Body of pancreas (tissue), 4 donors: ENCODE data around the gene ACACA. TPM values are rescaled to one million over a fixed set of nuclear protein-coding genes. Genes with fewer than 3 reads are reported as not detected.
A peak's percentile ranks its signal among the peaks of the same experiment; 100 is the strongest.
"Not testable (repeated sequence)": the region's sequence is repeated elsewhere in the genome, so short reads cannot be mapped to it uniquely, and the experiment has no call there.

Source experiments
- ATAC-seq: fragments of 150-250 bp; one replicate; pipeline ENCODE4 v1.9.1; 2016
- DNase-seq, 4 donors: peaks; one replicate each; pipeline ENCODE4 v3.0.0-alpha.2; 2019
- H3K27ac ChIP-seq, 4 donors: fragments of 200-600 bp; sonication (generic); 1 replicate in 3 of 4; 2 replicates in 1 of 4; pipeline versions ENCODE4 v1.5.1 to v1.6.1; 2016 to 2019; ENCODE audit warnings: mild to moderate bottlenecking in 1 of 4, mixed read lengths in 1 of 4, moderate library complexity in 1 of 4
- H3K27me3 ChIP-seq, 2 donors: fragments of 200-600 bp; sonication (generic); one replicate each; pipeline ENCODE4 v1.6.0; 2016; ENCODE audit warnings: mild to moderate bottlenecking in 1 of 2
- H3K36me3 ChIP-seq, 2 donors: fragments of 200-600 bp; sonication (generic); replicated peaks in 1 of 2; 2 replicates each; pipeline ENCODE4 v1.5.1; 2016; ENCODE audit warnings: low read depth in 2 of 2; ENCODE audit not compliant: insufficient read depth in 1 of 2
- H3K4me1 ChIP-seq: fragments of 200-600 bp; sonication (generic); one replicate; pipeline ENCODE4 v1.6.0; 2016
- H3K4me3 ChIP-seq, 2 donors: fragments of 200-600 bp; sonication (generic); 1 replicate in 1 of 2; 2 replicates in 1 of 2; pipeline ENCODE4 v1.5.1; 2016 to 2019
- H3K9me3 ChIP-seq, 3 donors: fragments of 200-600 bp; sonication (generic); 1 replicate in 2 of 3; 2 replicates in 1 of 3; pipeline ENCODE4 v1.5.1; 2016
- CTCF ChIP-seq, 7 experiments: fragments of 450-650 bp in 4 of 7; fragments of 200-600 bp in 3 of 7; sonication (generic) in 3 of 7; IDR thresholded peaks; one replicate each; pipeline ENCODE4 v1.5.1; 2016 to 2019; ENCODE audit warnings: antibody characterized with exemption in 7 of 7
- POLR2A ChIP-seq, 3 donors: fragments of 450-650 bp; IDR thresholded peaks; one replicate each; pipeline ENCODE4 v1.6.1; 2016; ENCODE audit warnings: antibody characterized with exemption in 3 of 3, mild to moderate bottlenecking in 2 of 3
- WGBS, 2 donors: methylation state at CpG; one replicate each; pipeline ENCODE4 v1.1.5; 2017; 5-methylcytosine and 5-hydroxymethylcytosine counted together
- intact Hi-C: fragments of 100-400 bp; cut with DNase I; formaldehyde crosslinking; loops from one replicate; pipeline ENCODE4 v1.15.1; 2023
- total RNA-seq, 2 donors: library from RNA; depleted of rRNA; stranded (reverse); fragments of >200 nt; gene quantifications; one replicate each; pipeline ENCODE4 v1.1.0, GENCODE V29; 2016

ACACA gene
- total RNA-seq, 2 donors from 2014 or later, result 9.1 to 49.1 TPM

GRCh38 chr17:37413875-37414519, 7.4 kb upstream of the ACACA start:
- Histone ChIP-seq H3K4me1 (no peaks in the 10 kb centered on the region), H3K27ac (no peak overlapping the region), H3K4me3 (no peak overlapping the region), H3K36me3 (peaks cover 0 to 8% of the 10 kb centered on the region in 2 donors), H3K27me3 (no peaks in the 10 kb centered on the region), H3K9me3 (no peaks in the 10 kb centered on the region)
- no peak for TF ChIP-seq CTCF (IDR thresholded peaks at IDR 0.05)
- TF ChIP-seq POLR2A (IDR thresholded peaks at IDR 0.05), result no peak
- no peak for ATAC-seq
- intact Hi-C loops, result no loop called here
- WGBS, 2 donors, result 92 to 96% methylated on average over 7 of the region's 7 CpGs
- no peak for DNase-seq

DNA sequence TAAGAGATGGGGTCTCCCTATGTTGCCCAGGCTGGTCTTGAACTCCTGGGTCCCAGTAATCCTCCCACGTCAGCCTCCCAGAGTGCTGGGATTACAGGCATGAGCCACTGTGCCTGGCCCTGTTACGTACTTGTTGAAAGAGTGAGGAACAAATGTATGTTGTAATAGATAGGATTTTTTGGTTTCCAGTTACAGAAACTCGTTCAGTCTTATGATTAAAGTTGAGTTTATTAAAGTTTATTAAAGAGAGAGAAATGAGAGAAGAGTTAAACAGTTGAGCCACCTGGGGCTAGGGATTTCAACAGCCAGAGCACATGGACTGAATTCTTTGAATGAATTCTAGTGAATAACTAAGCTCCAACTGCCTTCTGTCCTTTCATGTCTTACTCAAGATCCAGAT, 3.7 kb upstream of the ACACA start:
- intact Hi-C loops, result no loop called here
- ATAC-seq, result no peak
- Histone ChIP-seq H3K4me3 (no peak overlapping the region), H3K9me3 (no peaks in the 10 kb centered on the region), H3K27ac (no peak overlapping the region), H3K4me1 (peaks cover 16% of the 10 kb centered on the region), H3K36me3 (peaks cover 0 to 8% of the 10 kb centered on the region in 2 donors), H3K27me3 (no peaks in the 10 kb centered on the region)
- DNase-seq, result no peak
- TF ChIP-seq CTCF (IDR thresholded peaks at IDR 0.05), result no peak
- no peak for TF ChIP-seq POLR2A (IDR thresholded peaks at IDR 0.05)
- WGBS, 2 donors, result 87 to 94% methylated on average over 3 of the region's 3 CpGs

DNA sequence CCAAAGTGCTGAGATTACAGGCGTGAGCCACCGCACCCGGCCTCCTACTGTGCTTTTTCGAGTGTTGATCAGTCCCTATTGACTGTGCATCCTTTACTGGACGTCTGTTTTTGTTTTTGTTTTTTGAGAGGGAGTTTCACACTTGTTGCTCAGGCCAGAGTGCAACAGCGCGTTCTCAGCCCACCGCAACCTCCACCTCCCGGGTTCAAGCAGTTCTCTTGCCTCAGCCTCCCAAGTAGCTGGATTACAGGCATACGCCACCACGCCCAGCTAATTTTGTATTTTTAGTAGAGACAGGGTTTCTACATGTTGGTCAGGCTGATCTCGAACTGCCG, 1.5 kb upstream of the ACACA start:
- not testable (repeated sequence) for DNase-seq, H3K27ac ChIP-seq, H3K4me3 ChIP-seq, H3K27me3 ChIP-seq, H3K9me3 ChIP-seq, H3K36me3 ChIP-seq, ATAC-seq
- 93 to 95% methylated on average over 13 of the region's 13 CpGs for WGBS, 2 donors
- peaks cover 23% of the 10 kb centered on the region for H3K4me1 ChIP-seq
- intact Hi-C loops, result loop anchor here (10.0 kb wide), 1 partner anchor 87 kb away; no protein-coding TSS in a partner anchor

- Histone ChIP-seq H3K27ac (peak overlapping the region; percentile 76 to 98 (median 86)), H3K4me3 (peak overlapping the region; percentile 30 to 85), H3K36me3 (peaks cover 0 to under 1% of the 10 kb centered on the region in 2 donors), H3K27me3 (no peaks in the 10 kb centered on the region), H3K4me1 (peaks cover 23% of the 10 kb centered on the region), H3K9me3 (no peaks in the 10 kb centered on the region)
- DNase-seq (no peak), ATAC-seq (no peak)
- WGBS, 2 donors, result 1 to 2% methylated on average over 13 to 21 of the region's 21 CpGs
- intact Hi-C loops, result loop anchor here (10.0 kb wide), 1 partner anchor 89 kb away; no protein-coding TSS in a partner anchor
- TF ChIP-seq CTCF (IDR thresholded peaks at IDR 0.05), result no peak
- no peak for TF ChIP-seq POLR2A (IDR thresholded peaks at IDR 0.05)
Measured at GRCh38 chr17:37405955-37406634, 541 bp downstream of the ACACA start.

GRCh38 chr17:37405522-37405921, 1.1 kb downstream of the ACACA start:
- peaks cover 23% of the 10 kb centered on the region for H3K4me1 ChIP-seq
- H3K27ac ChIP-seq, H3K27me3 ChIP-seq, H3K9me3 ChIP-seq, H3K36me3 ChIP-seq, H3K4me3 ChIP-seq, DNase-seq, ATAC-seq: not testable (repeated sequence)
- intact Hi-C loops, result loop anchor here (10.0 kb wide), 1 partner anchor 89 kb away; no protein-coding TSS in a partner anchor
- 71 to 76% methylated on average over 14 of the region's 14 CpGs for WGBS, 2 donors
